SH-SY5Y (cell line): ENCODE data around the gene PLS3.

Experiments used
- GATA2 ChIP-seq: IDR thresholded peaks from 2 replicates; pipeline ENCODE4 v1.6.1; 2011; ENCODE audit warnings: mild to moderate bottlenecking, low read depth, low read length
- GATA3 ChIP-seq: IDR thresholded peaks from 2 replicates; pipeline ENCODE4 v1.6.1; 2011; ENCODE audit warnings: low read depth, mild to moderate bottlenecking, low read length, moderate library complexity

DNA sequence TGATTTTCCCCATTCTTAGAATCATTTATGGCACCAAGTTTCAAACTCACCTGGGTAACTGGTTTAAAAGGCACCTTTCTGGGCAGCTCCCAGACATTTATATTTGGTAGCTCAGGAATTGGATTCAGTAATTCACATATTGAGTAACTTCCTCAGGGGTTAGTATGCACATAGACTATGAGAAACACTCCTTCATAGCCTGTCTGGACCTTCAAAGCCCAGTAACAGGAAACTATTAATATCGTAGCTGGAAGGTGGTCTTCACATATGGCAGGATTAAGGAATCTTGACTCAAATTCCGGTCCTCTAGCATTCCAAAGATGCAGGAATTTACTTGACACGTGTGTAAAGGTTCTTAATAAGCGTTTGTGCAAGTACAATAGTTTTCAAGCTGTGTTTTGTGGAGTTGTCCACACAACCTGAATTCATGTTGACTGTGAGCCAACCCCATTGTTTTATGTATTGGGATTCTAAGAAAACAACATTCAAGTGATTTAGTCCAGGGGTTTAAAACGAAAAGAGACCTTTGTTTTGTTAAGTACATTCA is 78.4 kb downstream of the PLS3 start:
- TF ChIP-seq GATA2 (no peak), GATA3 (no peak)
